Brain pericyte (primary cell): ENCODE data around the gene ABHD15.

ENCODE experiments used
- DNase-seq: peaks from one replicate; pipeline ENCODE4 v3.0.0-alpha.2; 2012; ENCODE audit warnings: low read depth, low spot score

ABHD15 gene

GRCh38 chr17:29594519-29595090 lies 27.8 kb upstream of the ABHD15 start:
- no peak for DNase-seq

- DNase-seq = no peak
Observed at GRCh38 chr17:29593591-29594518, 27.0 kb upstream of the ABHD15 start.

GRCh38 chr17:29592850-29593551 lies 26.2 kb upstream of the ABHD15 start, which contains the start of gene ANKRD13B:
Gene ANKRD13B (plus strand): TSS chr17:29593132. CDS start chr17:29593622, 490 bp downstream.
- no peak for DNase-seq

- DNase-seq = peak; percentile 66
Observed at GRCh38 chr17:29591737-29592608, 25.1 kb upstream of the ABHD15 start.

GRCh38 chr17:29591146-29591736 lies 24.4 kb upstream of the ABHD15 start:
- no peak for DNase-seq

GRCh38 chr17:29590411-29591145 lies 23.7 kb upstream of the ABHD15 start:
- no peak for DNase-seq

GRCh38 chr17:29589524-29590410 lies 22.9 kb upstream of the ABHD15 start, which contains the start of gene GIT1:
Gene GIT1 (minus strand): TSS chr17:29589648. CDS start chr17:29589378, 270 bp downstream.
- DNase-seq = no peak

- DNase-seq = no peak
Observed at GRCh38 chr17:29588562-29589411, 21.9 kb upstream of the ABHD15 start.

GRCh38 chr17:29588017-29588561 lies 21.3 kb upstream of the ABHD15 start:
- DNase-seq = no peak

GRCh38 chr17:29587591-29587990 lies 20.8 kb upstream of the ABHD15 start:
- DNase-seq = no peak

- no peak for DNase-seq
Observed at GRCh38 chr17:29586676-29587469, 20.0 kb upstream of the ABHD15 start.

- no peak for DNase-seq
Observed at GRCh38 chr17:29585080-29585751, 18.4 kb upstream of the ABHD15 start.

GRCh38 chr17:29584452-29585079 lies 17.7 kb upstream of the ABHD15 start:
- DNase-seq = no peak

- DNase-seq = no peak
Observed at GRCh38 chr17:29583324-29584248, 16.7 kb upstream of the ABHD15 start.

- no peak for DNase-seq
Observed at GRCh38 chr17:29582772-29583171, 15.9 kb upstream of the ABHD15 start.
